GM13977 (cell line): Measurements from ENCODE around the gene GRXCR1.

Experiments
- DNase-seq: peaks from one replicate; pipeline ENCODE4 v3.0.0; 2012; ENCODE audit warnings: low spot score
- in situ Hi-C: fragments of 300-500 bp; cut with MboI; formaldehyde crosslinking; loops from one replicate; pipeline ENCODE4 v1.12.0; 2022; ENCODE audit warnings: low sequenced_read_pairs, low pct_unique_long_range_greater_than_20kb, mixed read lengths, inconsistent platforms; ENCODE audit not compliant: unreplicated experiment
- TF ChIP-seq, protein P1 (sequence below): IDR thresholded peaks from 2 replicates; pipeline ENCODE4 v1.5.1; 2012; ENCODE audit warnings: mild to moderate bottlenecking, control low read depth; ENCODE audit not compliant: insufficient read depth; ENCODE audit errors: extremely low read depth, missing control alignments

GRXCR1 gene

DNA sequence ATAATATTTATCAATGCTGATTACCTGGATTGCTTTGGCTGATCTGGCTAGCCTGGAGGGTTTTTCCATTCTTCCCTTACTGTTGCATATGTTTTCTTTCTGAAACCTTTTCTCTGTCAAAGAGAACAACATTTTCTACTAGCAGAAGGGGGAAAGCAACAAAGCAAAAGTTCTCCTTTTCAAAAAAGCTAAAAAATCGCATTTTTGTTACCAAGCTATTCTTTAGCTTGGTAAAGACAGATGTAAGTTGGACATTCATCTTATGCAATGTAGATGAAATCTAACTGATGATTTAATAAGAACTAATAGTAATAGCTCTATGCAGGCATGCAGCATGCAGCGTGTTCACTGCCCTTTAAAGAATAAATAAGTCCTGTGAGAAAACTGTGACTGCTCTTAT is at the start of gene GRXCR1:
Gene GRXCR1, plus strand, starts transcription at position 301 of the 400 bp plus-strand sequence. CDS start 554 bp downstream, outside the sequence.
- DNase-seq = no peak
- in situ Hi-C loops = no loop called here
- TF ChIP-seq, protein P1, sequence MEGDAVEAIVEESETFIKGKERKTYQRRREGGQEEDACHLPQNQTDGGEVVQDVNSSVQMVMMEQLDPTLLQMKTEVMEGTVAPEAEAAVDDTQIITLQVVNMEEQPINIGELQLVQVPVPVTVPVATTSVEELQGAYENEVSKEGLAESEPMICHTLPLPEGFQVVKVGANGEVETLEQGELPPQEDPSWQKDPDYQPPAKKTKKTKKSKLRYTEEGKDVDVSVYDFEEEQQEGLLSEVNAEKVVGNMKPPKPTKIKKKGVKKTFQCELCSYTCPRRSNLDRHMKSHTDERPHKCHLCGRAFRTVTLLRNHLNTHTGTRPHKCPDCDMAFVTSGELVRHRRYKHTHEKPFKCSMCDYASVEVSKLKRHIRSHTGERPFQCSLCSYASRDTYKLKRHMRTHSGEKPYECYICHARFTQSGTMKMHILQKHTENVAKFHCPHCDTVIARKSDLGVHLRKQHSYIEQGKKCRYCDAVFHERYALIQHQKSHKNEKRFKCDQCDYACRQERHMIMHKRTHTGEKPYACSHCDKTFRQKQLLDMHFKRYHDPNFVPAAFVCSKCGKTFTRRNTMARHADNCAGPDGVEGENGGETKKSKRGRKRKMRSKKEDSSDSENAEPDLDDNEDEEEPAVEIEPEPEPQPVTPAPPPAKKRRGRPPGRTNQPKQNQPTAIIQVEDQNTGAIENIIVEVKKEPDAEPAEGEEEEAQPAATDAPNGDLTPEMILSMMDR = no peak

DNA sequence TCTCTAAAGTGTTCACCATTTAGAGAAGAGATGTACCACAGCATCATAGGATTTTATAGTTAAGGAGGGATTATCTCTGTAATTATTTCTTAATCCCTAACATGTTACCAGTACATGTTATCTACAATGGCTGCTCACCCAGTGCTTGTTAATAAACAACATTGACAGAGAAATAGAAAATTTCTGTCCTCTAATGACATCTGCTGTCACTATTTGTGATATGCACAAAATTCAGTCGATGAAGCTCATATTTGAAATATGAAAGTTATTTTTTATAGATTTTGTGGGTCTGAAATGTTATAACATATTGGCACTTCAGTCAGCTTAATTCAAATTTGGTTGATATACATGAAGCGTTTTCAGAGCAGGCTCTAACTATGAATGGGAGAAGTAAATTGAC is 48.8 kb upstream of the GRXCR1 start:
- no peak for DNase-seq
- in situ Hi-C loops = no loop called here
- TF ChIP-seq, protein P1 = no peak

- DNase-seq = no peak
- TF ChIP-seq, protein P1 = no peak
- in situ Hi-C loops = no loop called here
Observed at GRCh38 chr4:42844422-42845070, 48.0 kb upstream of the GRXCR1 start.

DNA sequence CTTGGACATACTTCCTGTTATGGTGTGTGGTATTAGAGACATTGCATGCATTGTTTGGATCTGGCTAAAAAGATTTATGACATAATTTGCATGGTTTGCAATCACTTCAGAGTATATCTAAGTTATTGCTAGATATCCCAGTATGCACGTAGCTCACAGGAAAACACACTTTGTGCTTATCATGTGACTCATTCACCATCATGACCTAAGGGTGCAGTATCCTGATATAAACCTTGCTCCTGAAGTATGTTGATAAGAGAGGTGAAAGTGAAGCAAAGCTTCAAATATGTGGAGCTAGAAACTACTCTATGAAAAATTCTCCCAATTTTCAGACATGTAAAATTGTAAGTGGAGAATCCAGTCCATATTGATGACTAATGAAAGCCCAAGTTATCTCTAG is 46.9 kb upstream of the GRXCR1 start:
- in situ Hi-C loops = no loop called here
- no peak for DNase-seq

GRCh38 chr4:42855779-42856178 is 36.7 kb upstream of the GRXCR1 start:
- TF ChIP-seq, protein P1 = no peak
- in situ Hi-C loops = loop anchor here (25.0 kb wide), 1 partner anchor 293 kb away; no protein-coding TSS in a partner anchor
- no peak for DNase-seq

More for the DNA sequence above, 46.9 kb upstream of the GRXCR1 start:
- TF ChIP-seq, protein P1 = no peak

DNA sequence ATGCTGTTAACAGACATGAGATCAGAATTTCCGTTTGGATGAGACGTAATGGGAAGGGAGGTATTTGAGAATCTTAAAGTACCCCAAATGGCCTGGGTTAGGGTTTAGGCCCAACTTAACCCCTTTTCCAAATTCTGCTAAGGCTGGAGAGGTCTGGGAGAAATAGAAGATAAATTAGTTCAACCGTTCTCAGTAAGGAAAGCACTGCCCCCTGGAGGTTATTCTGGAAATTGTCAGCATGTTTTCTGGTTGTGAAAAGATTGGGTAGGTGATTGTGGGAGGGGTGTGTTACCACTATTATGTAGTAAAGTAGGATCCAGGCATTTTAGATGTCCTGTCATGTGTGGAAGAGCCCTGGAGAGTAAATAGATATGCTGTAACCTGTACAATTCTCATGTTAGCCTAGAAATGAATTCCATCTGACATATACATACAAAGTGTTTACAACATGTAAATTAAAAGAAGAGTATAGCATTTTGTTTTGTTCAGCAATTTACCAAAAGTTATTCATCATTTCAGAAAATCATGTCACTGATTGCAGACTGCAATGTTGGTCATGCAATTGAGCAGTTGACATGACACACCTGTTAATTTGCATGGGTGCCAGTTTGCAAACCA is 26.8 kb upstream of the GRXCR1 start:
- in situ Hi-C loops = loop anchor here (25.0 kb wide), 1 partner anchor 303 kb away; no protein-coding TSS in a partner anchor
- peak; percentile 28 for DNase-seq
- TF ChIP-seq, protein P1 = peak; percentile 68
